GM19193 (cell line): ENCODE results near the gene RBFOX1.

Experiments used
- POLR2A ChIP-seq: IDR thresholded peaks from 4 replicates; pipeline ENCODE4 v1.6.1; 2011; ENCODE audit not compliant: insufficient read depth, insufficient read length; ENCODE audit errors: extremely low read depth

RBFOX1 gene

GRCh38 chr16:7350806-7351205 lies 18.2 kb downstream of the RBFOX1 start:
- TF ChIP-seq POLR2A = no peak

GRCh38 chr16:7351610-7352510 lies 19.2 kb downstream of the RBFOX1 start:
- no peak for TF ChIP-seq POLR2A

GRCh38 chr16:7355758-7356157 lies 23.1 kb downstream of the RBFOX1 start:
- no peak for TF ChIP-seq POLR2A

GRCh38 chr16:7361416-7362129 lies 28.9 kb downstream of the RBFOX1 start:
- no peak for TF ChIP-seq POLR2A

- TF ChIP-seq POLR2A = no peak
Observed at GRCh38 chr16:7362231-7362630, 29.6 kb downstream of the RBFOX1 start.

GRCh38 chr16:7363422-7364417 lies 31.1 kb downstream of the RBFOX1 start:
- TF ChIP-seq POLR2A = no peak

GRCh38 chr16:7366041-7366440 lies 33.4 kb downstream of the RBFOX1 start:
- no peak for TF ChIP-seq POLR2A

GRCh38 chr16:7366993-7367880 lies 34.6 kb downstream of the RBFOX1 start:
- TF ChIP-seq POLR2A = no peak

- no peak for TF ChIP-seq POLR2A
Observed at GRCh38 chr16:7369204-7369603, 36.6 kb downstream of the RBFOX1 start.

GRCh38 chr16:7372095-7372494 lies 39.5 kb downstream of the RBFOX1 start:
- TF ChIP-seq POLR2A = no peak

- no peak for TF ChIP-seq POLR2A
Observed at GRCh38 chr16:7373776-7374175, 41.1 kb downstream of the RBFOX1 start.

GRCh38 chr16:7374614-7375174 lies 42.0 kb downstream of the RBFOX1 start:
- no peak for TF ChIP-seq POLR2A

- TF ChIP-seq POLR2A = no peak
Observed at GRCh38 chr16:7376227-7376626, 43.6 kb downstream of the RBFOX1 start.
